GM12891 (cell line): ENCODE data around the gene PRKAR1B.

Source experiments
- POLR2A ChIP-seq: IDR thresholded peaks from 2 replicates; pipeline ENCODE4 v1.6.1; 2011; ENCODE audit warnings: low read depth, low read length, control low read depth
- POLR2AphosphoS5 ChIP-seq: IDR thresholded peaks from 2 replicates; pipeline ENCODE4 v1.6.1; 2011; ENCODE audit warnings: low read depth, low read length, control low read depth
- TAF1 ChIP-seq: IDR thresholded peaks from 2 replicates; pipeline ENCODE4 v1.6.1; 2011; ENCODE audit warnings: low read depth, low read length, control low read depth

DNA sequence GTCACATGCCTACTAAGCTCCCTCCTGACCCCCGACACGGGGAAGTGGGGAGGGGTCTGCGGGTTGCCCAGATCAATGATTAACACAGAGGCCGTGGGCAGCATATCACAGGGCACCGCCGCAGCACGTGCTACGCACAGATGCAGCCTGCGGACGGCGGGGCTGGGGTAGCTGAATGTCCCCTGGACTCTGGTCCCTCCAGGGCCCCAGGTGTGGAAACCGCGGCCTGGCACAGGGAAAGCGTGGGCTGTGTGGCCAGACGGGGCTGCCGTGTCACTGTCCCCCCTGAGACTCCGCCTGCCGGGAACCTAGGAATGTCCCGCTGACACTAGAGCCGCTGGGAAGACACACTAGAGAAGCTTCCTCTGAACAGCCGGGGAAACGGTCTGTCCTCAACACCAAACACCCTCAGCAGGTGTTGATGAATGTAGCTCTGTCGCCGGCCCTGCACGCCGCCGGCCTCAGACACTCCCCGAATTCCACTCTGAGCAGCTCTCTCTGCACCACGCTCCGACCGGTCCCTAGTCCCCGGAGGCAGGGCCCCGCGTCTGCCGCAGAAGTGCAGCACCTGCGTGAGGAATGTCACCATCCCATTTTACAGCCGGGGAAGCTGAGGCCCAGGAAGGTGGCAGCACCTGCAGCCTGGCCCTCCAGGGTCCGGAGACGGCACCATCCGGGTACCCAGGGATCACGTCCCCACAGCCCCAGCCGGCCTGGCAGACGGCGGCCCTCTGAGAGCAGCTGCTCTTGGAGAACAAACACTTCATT, 174.0 kb downstream of the PRKAR1B start:
- TF ChIP-seq TAF1 (no peak), POLR2AphosphoS5 (no peak), POLR2A (no peak)
